ENCODE results near the gene NAGK.

DNA sequence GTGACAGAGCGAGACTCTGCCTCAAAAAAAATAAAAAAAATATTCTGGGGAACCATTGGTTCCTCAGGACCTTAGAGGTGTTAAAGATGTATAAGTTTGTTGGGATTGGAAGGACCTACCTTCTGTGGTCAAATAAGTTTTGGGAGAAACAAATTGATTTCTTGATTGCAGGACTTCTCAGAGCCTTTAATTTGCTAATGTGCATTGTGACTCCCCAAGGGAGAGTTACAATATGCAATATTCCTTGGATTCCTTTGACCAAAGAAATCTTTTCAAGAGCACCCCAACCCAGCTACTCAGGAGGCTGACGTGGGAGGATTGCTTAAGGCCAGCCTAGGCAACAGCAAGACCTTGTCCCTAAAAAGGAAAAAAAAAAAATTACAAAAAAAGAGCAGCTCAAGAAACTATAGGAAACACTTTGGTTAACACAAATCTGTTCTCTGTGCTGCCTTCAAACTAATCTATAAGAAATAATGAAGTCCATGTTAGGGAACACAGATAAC lies 6.5 kb downstream of the NAGK start:
- TF ChIP-seq, protein P1, sequence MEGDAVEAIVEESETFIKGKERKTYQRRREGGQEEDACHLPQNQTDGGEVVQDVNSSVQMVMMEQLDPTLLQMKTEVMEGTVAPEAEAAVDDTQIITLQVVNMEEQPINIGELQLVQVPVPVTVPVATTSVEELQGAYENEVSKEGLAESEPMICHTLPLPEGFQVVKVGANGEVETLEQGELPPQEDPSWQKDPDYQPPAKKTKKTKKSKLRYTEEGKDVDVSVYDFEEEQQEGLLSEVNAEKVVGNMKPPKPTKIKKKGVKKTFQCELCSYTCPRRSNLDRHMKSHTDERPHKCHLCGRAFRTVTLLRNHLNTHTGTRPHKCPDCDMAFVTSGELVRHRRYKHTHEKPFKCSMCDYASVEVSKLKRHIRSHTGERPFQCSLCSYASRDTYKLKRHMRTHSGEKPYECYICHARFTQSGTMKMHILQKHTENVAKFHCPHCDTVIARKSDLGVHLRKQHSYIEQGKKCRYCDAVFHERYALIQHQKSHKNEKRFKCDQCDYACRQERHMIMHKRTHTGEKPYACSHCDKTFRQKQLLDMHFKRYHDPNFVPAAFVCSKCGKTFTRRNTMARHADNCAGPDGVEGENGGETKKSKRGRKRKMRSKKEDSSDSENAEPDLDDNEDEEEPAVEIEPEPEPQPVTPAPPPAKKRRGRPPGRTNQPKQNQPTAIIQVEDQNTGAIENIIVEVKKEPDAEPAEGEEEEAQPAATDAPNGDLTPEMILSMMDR (IDR thresholded peaks at IDR 0.05), result no peak
- TF ChIP-seq POLR2A (IDR thresholded peaks at IDR 0.05), result no peak

All from Peyer's patch (tissue), 4 donors.